ENCODE results near the gene KRTAP5-7. TPM values are rescaled to one million over a fixed set of nuclear protein-coding genes. Genes with fewer than 3 reads are reported as not detected.

KRTAP5-7 gene
- total RNA-seq, 1 experiment from 2014 or later, result not detected

DNA sequence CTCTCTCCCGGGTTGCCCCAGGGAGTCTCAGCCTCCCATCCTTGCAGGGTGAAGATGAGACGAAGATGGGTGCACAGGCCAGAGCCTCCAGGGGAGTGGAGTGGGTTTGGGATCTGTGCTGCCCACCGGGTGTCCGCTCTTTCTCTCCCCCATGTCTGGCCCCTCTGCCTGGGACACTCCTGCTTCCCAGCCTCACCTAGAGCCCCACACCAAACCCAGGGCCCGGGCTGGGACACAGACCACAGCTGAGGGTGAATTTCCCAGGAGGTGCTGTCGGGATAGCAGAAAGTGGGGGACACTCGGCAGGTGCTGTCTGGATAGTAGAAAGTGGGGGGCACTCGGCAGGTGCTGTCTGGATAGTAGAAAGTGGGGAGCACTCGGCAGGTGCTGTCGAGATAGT lies 25.0 kb upstream of the KRTAP5-7 start:
- Histone ChIP-seq H3K79me2 (ENCODE audit: insufficient read depth, low read length) (no peaks in the 10 kb centered on the region), H3K27me3 (ENCODE audit: insufficient read depth, low read length) (no peaks in the 10 kb centered on the region), H3K4me2 (ENCODE audit: low read length) (no peak overlapping the region), H3K9ac (ENCODE audit: low read length) (no peak overlapping the region), H3K36me3 (ENCODE audit: control insufficient read depth in 1 of 2, insufficient read depth in 2 of 2, low read length in 2 of 2) (peaks cover 9 to 12% of the 10 kb centered on the region in 2 experiments; a peak in 1 of 4 replicates), H3K9me2 (ENCODE audit: insufficient read depth) (no peaks in the 10 kb centered on the region), H3K9me3 (ENCODE audit: control insufficient read depth in 1 of 2, insufficient read depth in 1 of 2, low read depth in 1 of 2, low read length in 2 of 2) (no peaks in the 10 kb centered on the region), H4K20me1 (ENCODE audit: insufficient read depth) (no peaks in the 10 kb centered on the region), H2AFZ (ENCODE audit: low read depth, low read length, poor library complexity, severe bottlenecking) (no peak overlapping the region), H3K4me1 (ENCODE audit: control insufficient read depth in 1 of 2, insufficient read depth in 2 of 2, low read length in 2 of 2) (peaks cover 11 to 12% of the 10 kb centered on the region in 2 experiments; a peak in 3 of 4 replicates), H3K4me3 (replicated peaks in 1 of 2; ENCODE audit: low read depth in 1 of 2, low read length in 2 of 2) (no peak overlapping the region), H3K27ac (ENCODE audit: low read depth, low read length) (no peak overlapping the region)
- ATAC-seq (no peak), DNase-seq (ENCODE audit: low read depth, low spot score) (no peak)
- CTCF ChIA-PET, result no interaction called here
- POLR2A ChIA-PET, result no interaction called here
- intact Hi-C loops (cut with micrococcal nuclease), result no loop called here
- RAD21 ChIA-PET (ENCODE audit: low non-redundant PET in 1 of 2, low total read pairs in 2 of 2, uncharacterized antibody in 2 of 2, unreplicated experiment in 2 of 2), result no interaction called here
- no TSS peak for BruUV-seq (replicated peaks)
- TF ChIP-seq ZBTB33 (IDR thresholded peaks at IDR 0.05; ENCODE audit: extremely low read depth, insufficient replicate concordance, low read length) (no peak), ZFX (IDR thresholded peaks at IDR 0.05) (no peak), MAX (IDR thresholded peaks at IDR 0.05) (no peak), POLR2AphosphoS5 (IDR thresholded peaks at IDR 0.05; ENCODE audit: low read depth, low read length) (no peak), CTCF (IDR thresholded peaks at IDR 0.05 in 2 of 3, conservative IDR thresholded peaks at IDR 0.05 in 1 of 3; ENCODE audit: borderline replicate concordance in 1 of 3, insufficient read depth in 1 of 3, low read depth in 2 of 3, low read length in 2 of 3) (no peak), ZNF274 (IDR thresholded peaks at IDR 0.05; ENCODE audit: low read depth, low read length) (no peak), SP1 (IDR thresholded peaks at IDR 0.05; ENCODE audit: low read depth) (no peak), EZH2phosphoT487 (IDR thresholded peaks at IDR 0.05; ENCODE audit: borderline replicate concordance) (no peak), TCF7L2 (IDR thresholded peaks at IDR 0.05; ENCODE audit: borderline replicate concordance, extremely low read depth, insufficient read depth, insufficient read length) (no peak), POLR2A (IDR thresholded peaks at IDR 0.05; ENCODE audit: borderline replicate concordance, extremely low read depth, insufficient read depth, insufficient read length) (no peak), CBX3 (IDR thresholded peaks at IDR 0.05; ENCODE audit: low read depth) (no peak), SIN3A (IDR thresholded peaks at IDR 0.05; ENCODE audit: low read depth) (no peak)
